NCI-H146 treated with DMSO at 0.1 percent for 48 hours (cell line): ENCODE data around the gene EIF2S2.

ENCODE experiments used
- DNase-seq: peaks from one replicate; lab custom pipeline; 2025; ENCODE audit not compliant: unreplicated experiment; lab: John Stamatoyannopoulos, UW

The EIF2S2 gene

GRCh38 chr20:34090645-34091044, 21.4 kb downstream of the EIF2S2 start:
- no peak for DNase-seq

DNA sequence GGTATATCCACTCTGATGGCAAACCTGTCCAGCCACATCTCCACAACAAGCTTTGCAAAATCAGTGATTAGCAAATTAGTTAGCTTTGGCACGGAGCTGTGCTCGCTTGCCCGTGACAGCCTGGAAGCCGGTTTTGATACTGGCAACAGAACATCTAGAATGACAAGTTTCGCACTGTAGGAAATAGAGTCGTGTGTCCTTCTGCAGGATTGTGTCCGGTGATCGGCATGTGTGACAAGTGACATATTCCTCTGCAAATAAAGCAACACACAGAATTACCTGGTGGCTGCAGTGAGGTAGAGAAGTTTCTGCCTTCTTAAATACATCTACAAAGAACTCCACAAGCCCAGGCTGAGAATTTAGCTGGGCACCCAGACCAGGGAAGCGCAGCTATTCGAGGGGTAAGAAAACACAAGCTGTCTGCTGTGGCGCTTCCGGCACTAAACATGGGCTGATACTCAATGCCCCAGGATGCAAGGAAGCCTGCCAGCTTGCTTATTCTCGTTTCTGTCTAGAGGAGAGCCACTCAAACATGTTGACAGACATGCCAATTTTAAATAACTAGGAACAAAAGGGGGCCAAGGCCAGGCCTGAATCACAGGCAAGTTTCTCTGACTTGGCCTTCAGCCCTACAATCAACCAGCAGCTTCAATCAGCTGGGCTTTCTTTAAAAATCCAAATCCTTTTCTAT, 22.2 kb downstream of the EIF2S2 start:
- DNase-seq = no peak

GRCh38 chr20:34089175-34089479, 22.9 kb downstream of the EIF2S2 start:
- DNase-seq = no peak

DNA sequence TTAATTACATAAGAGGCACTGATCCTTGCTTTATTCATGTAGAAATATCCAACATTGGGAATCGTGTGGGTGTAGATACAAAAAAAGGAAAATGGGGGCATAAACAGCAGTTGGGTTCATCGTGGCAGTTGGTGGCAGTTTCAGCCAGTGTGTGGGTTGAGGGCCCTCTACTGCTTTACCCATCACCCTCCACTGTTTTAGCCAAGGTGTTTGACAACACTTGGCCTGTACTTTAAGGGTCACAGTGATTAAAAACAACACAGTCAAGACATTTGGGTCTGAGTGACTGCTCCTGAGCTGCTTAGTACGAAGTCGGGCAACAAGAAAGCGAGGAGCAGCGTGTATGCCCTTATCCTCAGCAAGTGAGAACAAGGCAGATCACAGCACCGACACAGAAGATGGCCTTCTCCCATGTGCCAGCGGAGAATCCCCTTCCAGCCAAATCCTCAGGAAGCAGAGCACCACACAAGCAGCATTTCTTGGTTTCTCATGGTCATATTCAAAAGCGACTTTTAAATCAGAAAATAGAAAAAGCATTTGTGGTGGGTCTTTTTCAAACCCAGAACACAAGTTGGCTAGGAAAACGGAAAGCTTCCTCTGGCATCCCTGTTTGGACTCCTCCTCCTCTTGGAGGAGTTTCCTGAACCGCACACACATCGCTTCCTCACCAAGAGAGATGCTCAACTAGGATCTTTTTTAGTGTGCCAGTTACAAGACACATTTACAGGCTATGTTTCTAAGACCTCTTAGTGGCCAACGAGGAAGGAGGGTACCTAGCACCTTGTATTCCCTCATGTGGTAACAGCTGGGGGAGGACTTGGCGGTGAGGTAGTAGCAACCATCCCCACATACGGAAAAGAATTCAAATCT, 23.5 kb downstream of the EIF2S2 start:
- DNase-seq = no peak

DNA sequence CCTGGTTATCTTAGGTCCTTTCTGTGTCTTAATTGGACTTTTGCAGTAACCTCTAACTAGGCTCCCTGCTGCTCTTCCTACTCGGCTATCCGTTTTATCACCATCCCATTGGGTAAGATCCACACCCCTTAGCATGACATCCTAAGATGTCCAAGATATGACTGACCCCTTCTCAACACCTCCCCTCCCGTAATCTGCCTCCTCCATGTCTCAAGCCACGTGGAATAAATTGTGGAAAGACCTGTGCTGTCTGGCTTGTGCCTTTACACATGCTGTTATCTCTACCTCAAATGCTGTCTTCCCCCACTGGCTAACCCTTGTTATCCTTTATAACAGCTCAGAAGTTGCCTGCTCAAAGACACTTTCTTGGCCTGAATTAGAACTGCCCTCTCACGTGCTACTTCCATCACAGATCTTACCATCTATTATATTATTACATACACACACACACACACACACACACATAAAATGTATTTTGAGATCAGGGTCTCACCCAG, 26.5 kb downstream of the EIF2S2 start:
- DNase-seq = no peak

DNA sequence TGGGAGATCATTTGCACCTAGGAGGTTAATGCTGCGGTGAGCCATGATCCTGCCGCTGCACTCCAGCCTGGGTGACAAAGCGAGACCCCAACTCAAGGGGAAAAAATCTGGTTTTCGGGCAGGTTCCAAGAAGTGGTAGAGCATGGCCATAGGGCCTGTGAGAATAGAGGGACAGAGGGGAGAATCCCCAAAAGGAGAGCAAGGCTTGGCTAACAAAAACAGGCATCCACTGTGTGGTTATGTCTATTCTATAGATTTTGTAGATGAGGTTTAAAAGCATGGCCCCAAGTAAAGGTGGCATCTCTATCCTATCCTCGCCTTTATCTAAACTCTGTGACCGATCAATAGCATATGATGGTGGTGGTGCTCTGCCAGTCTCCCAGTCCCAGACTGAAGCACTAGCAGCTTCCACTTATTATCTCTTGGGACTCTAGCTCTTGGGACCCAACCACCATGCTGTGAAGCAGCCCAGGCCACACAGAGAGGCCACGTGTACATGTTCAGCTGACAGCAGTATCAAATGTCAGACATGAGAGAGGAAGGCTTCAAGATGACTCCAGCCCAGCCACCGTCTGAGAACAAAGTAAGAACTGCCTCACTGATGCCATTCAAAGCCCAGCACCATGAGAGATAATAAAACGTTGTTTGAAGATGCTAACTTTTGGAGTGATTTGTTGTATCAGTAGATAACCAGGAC, 27.7 kb downstream of the EIF2S2 start:
- DNase-seq = no peak

DNA sequence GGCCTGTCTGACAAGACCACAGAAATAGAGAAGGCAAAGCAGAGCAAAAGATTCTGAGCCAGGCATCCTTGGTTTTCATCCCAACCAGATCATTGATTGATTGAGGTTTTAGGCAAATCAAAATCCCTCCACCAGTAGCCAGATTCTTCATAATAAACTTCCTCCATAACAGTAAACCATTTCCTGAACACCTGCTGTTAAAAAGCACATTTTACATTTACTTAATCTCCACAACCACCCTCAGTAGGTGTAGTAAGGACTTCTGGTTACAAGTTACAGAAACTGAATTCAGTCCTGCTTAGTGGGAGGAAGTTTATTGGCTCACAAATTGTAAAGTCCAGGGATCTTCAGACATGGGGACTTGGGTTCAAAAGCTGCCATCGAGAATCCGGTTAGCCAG, 28.3 kb downstream of the EIF2S2 start:
- DNase-seq = no peak

DNA sequence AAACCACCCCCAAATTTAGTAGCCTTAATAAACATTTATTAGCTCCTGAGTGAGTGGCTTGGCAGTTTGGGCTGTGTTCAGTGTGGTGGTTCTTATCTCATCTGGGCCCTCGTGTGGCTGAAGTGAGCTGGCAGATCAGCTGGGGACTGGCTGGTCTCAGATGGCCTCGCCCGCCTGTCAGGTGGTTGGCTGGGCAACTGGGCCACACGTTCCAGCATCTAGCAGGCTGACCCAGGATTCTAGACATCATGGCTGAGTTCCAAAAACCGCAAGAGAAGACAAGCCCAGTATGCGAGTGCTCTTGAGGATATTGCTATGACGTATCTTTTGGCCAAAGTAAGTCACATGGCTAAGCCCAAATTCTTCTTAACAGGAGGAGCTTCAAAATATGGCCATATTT, 28.9 kb downstream of the EIF2S2 start:
- no peak for DNase-seq

GRCh38 chr20:34082232-34082887, 29.7 kb downstream of the EIF2S2 start:
- no peak for DNase-seq

DNA sequence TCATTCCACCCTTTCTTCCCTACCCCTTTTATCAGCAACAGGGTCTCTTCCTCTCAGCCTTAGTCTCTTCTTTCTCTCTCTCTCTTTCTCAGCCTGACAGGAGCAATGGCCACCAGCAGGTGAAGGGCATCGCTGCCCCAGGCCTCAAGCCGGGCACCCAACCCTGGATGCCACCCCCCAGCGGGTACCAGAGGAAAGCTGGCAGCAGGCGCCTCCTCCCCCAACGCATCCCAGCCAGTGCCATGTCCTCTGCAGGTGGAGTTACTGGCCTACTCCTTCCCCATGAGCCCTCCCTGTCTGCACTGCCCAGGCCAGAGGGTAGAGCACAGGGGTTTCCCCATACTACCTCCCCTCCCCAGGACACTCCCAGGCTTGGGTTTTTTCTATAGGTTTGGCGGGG, 32.2 kb downstream of the EIF2S2 start:
- DNase-seq = no peak

DNA sequence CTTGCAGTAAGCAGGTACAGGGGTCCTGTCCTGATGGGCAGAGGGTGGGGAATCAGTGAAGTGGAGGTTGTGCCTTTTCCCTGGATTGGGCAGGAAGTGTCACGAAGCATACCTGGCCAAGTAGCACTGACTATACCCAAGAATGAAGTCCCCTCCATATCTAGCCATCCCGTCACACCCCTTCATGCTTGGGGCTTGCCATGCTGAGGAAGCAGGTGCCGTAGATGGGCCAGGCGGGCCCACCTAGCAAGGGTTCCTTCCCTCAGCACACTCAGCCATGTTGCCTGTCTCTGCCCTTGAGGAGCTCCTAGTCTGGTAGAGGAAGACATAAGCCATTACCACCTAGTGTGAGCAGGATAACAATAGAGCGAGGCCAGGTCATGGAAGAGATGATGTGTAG, 33.5 kb downstream of the EIF2S2 start:
- DNase-seq = no peak

DNA sequence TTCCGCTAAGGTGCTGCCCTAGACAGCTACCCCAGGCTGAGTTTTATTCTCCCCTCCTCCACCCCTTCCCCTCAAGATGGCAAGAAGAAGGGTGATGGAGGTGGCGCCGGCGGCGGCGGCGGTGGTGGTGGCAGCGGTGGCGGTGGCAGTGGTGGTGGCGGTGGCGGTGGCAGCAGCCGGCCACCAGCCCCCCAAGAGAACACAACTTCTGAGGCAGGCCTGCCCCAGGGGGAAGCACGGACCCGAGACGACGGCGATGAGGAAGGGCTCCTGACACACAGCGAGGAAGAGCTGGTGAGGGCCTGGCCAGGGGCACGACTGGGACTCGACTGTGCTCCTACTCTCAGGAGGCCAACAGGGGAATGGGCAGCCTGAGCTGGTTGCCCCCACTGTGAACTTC, 35.1 kb downstream of the EIF2S2 start:
- DNase-seq = no peak

- DNase-seq = no peak
Observed at GRCh38 chr20:34075647-34076046, 36.4 kb downstream of the EIF2S2 start.

DNA sequence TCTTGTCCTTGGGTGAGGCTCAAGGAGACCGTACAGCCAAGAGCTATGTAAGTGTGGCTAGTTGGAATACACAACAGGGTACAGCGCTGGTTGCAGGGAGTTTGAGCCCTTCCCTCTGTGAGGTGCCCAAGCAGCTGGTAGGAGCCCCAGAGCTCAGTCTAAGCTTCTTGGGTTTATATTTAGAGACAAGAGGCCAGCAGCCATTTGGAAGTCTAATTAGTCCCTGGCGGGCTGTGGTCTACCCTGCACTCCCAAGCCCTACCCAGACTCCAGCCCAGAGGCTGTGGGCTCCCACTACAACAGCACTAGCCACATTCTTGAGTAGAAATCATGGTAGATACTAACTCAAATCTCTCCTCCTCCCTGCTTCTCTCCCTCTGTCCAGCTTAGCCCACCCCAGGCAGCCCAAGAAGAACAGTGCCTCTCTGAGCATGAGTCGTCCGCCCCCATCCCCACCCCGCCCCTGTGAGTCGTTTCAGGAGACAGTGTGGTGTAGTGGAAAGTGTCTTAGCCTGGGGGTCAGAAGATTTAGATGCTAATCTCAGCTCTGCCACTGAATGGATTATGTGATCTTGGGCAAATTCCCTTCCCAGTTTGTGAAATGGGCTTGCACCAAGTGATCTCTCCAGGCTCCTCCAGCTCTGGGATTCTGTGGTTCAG, 37.8 kb downstream of the EIF2S2 start:
- no peak for DNase-seq

GRCh38 chr20:34072778-34073177, 39.3 kb downstream of the EIF2S2 start:
- DNase-seq = no peak

- no peak for DNase-seq
Observed at GRCh38 chr20:34072076-34072475, 40.0 kb downstream of the EIF2S2 start.

- DNase-seq = no peak
Observed at GRCh38 chr20:34070859-34071258, 41.2 kb downstream of the EIF2S2 start.

DNA sequence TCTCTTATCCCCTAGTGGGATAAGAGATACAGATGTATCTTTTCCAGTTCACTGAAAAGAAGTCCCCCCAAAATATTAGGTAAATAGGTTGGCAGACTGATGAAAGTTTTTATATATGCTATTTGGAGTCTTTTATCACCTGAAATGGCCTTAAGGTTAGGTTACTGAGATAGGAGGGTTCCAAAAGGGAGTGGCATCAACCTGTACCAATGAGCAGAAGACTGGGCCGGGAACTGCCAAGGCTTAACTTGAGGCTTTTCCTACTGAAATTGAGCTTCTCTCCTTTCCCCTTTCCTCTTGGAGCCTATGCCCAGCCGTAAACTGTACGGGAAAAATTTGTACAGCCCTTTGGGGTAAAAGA, 42.0 kb downstream of the EIF2S2 start:
- no peak for DNase-seq

DNA sequence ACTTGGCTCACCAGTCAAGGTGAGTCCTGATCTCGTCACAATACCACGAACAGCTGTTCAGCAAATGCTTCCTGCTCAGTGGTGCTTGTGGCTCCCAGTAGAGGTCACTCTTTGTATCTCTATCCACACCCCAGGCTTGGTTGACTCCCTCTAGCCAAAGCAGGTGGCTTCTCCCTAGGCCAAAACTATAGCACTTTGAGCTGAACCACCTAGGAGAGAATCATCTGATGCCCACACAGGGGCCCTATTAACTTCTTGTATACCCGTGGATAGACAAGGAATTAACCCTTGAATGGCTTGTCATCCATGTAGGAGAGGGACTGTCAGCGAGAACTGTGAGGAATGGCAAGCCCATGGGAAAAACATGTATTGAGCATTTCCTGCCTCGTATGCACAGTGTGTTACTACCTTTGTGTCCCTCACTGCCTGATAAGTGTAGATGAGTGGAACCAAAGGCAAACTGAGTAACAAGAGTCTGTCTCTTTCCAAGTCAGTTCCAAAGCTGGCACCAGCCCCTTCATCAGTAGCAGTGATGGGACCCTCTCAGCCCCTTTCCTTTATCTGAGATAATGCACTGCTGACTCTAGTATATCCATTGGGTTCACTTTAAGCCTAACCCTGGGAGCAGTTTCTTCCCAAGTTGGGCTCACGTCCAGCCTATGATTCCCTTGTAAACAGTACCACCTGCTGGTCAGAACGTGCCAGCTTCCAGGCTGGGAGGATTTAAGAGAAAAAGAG, 42.5 kb downstream of the EIF2S2 start:
- peak; percentile 44 for DNase-seq

- DNase-seq = no peak
Observed at GRCh38 chr20:34068001-34068400, 44.0 kb downstream of the EIF2S2 start.
